IMR-90 (cell line): Measurements from ENCODE around the gene SBF2. TPM values are rescaled to one million over a fixed set of nuclear protein-coding genes. Genes with fewer than 3 reads are reported as not detected.

Source experiments
- ATAC-seq: fragments of 200-7000 bp; cut with Tn5 transposase; 2 replicates; pipeline ENCODE4 v1.9.1; 2020; ENCODE audit warnings: low read depth, mild to moderate bottlenecking, moderate library complexity
- BruUV-seq: library from RNA; stranded (reverse); fragments of 400-500 nt; replicated peaks from 2 replicates; lab custom pipeline; 2021; lab: Mats Ljungman, UMichigan
- CTCF ChIA-PET: fragments of 300-600 bp; formaldehyde crosslinking; extraction: SDS; loops from one replicate; lab custom pipeline; 2021; ENCODE audit warnings: antibody characterized with exemption; lab: Yijun Ruan, JAX
- POLR2A ChIA-PET: fragments of 300-600 bp; sonication (Branson Sonifier 250); formaldehyde crosslinking; loops from one replicate; lab custom pipeline; 2022; ENCODE audit warnings: antibody characterized with exemption; ENCODE audit not compliant: unreplicated experiment; lab: Charles Lee
- DNase-seq: peaks from one replicate; pipeline ENCODE4 v3.0.0; 2013
- H2AFZ ChIP-seq: replicated peaks from 2 replicates; pipeline ENCODE3; 2013; ENCODE audit warnings: low read length, mild to moderate bottlenecking; ENCODE audit not compliant: poor library complexity
- H2AK5ac ChIP-seq: 2 replicates; pipeline ENCODE4 v1.6.1; 2013; ENCODE audit warnings: low read depth, low read length, inconsistent platforms
- H2AK9ac ChIP-seq: replicated peaks from 2 replicates; pipeline ENCODE3; 2013; ENCODE audit warnings: mild to moderate bottlenecking, low read depth, low read length, moderate library complexity; ENCODE audit not compliant: poor library complexity
- H2BK120ac ChIP-seq: 2 replicates; pipeline ENCODE4 v1.6.1; 2013; ENCODE audit warnings: low read depth, low read length, inconsistent platforms
- H2BK15ac ChIP-seq: 3 replicates; pipeline ENCODE4 v1.6.1; 2013; ENCODE audit warnings: low read depth, low read length, inconsistent platforms
- H2BK20ac ChIP-seq: 2 replicates; pipeline ENCODE4 v1.6.1; 2013; ENCODE audit warnings: low read depth, mild to moderate bottlenecking, inconsistent platforms, low read length, moderate library complexity
- H2BK5ac ChIP-seq: 2 replicates; pipeline ENCODE4 v1.6.1; 2013; ENCODE audit warnings: mild to moderate bottlenecking, low read depth, low read length, inconsistent platforms; ENCODE audit not compliant: poor library complexity, severe bottlenecking
- H3K14ac ChIP-seq: replicated peaks from 2 replicates; pipeline ENCODE4 v1.6.1; 2013; ENCODE audit warnings: low read depth, low read length, inconsistent platforms
- H3K18ac ChIP-seq: 2 replicates; pipeline ENCODE4 v1.6.1; 2013; ENCODE audit warnings: low read depth, low read length, control low read depth
- H3K23ac ChIP-seq: 2 replicates; pipeline ENCODE4 v1.6.1; 2013; ENCODE audit warnings: low read depth, low read length, inconsistent platforms
- H3K27ac ChIP-seq: 2 replicates; pipeline ENCODE4 v1.5.1; 2013; ENCODE audit warnings: mild to moderate bottlenecking, control low read depth, low read length; ENCODE audit not compliant: insufficient read depth
- H3K27me3 ChIP-seq: 2 replicates; pipeline ENCODE4 v1.6.1; 2013; ENCODE audit warnings: low read length; ENCODE audit not compliant: control insufficient read depth, insufficient read depth
- H3K36me3 ChIP-seq: 2 replicates; pipeline ENCODE4 v1.6.1; 2013; ENCODE audit warnings: low read length, mixed read lengths; ENCODE audit not compliant: control insufficient read depth, insufficient read depth
- H3K4ac ChIP-seq: 2 replicates; pipeline ENCODE4 v1.6.1; 2013; ENCODE audit warnings: low read depth, low read length, inconsistent platforms
- H3K4me1 ChIP-seq: 2 replicates; pipeline ENCODE4 v1.6.1; 2013; ENCODE audit warnings: low read length, mixed read lengths; ENCODE audit not compliant: control insufficient read depth, insufficient read depth
- H3K4me2 ChIP-seq: 2 replicates; pipeline ENCODE4 v1.6.1; 2013; ENCODE audit warnings: low read depth, mild to moderate bottlenecking, control low read depth, low read length, moderate library complexity
- H3K4me3 ChIP-seq: 2 replicates; pipeline ENCODE4 v1.5.1; 2013; ENCODE audit warnings: low read depth, mild to moderate bottlenecking, control low read depth, low read length, moderate library complexity; ENCODE audit not compliant: insufficient read depth
- H3K56ac ChIP-seq: 2 replicates; pipeline ENCODE4 v1.6.1; 2013; ENCODE audit warnings: low read length, inconsistent platforms; ENCODE audit not compliant: insufficient read depth; ENCODE audit errors: extremely low read depth
- H3K79me1 ChIP-seq, 2 experiments: 2 replicates each; pipeline ENCODE4 v1.6.1; 2013; ENCODE audit warnings: low read length in 2 of 2, inconsistent platforms in 1 of 2, low read depth in 1 of 2
- H3K9ac ChIP-seq: 2 replicates; pipeline ENCODE4 v1.6.1; 2013; ENCODE audit warnings: low read depth, low read length, control low read depth
- H3K9me1 ChIP-seq: 2 replicates; pipeline ENCODE4 v1.6.1; 2013; ENCODE audit warnings: low read length, inconsistent platforms; ENCODE audit not compliant: insufficient read depth
- H3K9me3 ChIP-seq: 2 replicates; pipeline ENCODE4 v1.6.1; 2013; ENCODE audit warnings: low read length; ENCODE audit not compliant: control insufficient read depth, insufficient read depth
- H4K20me1 ChIP-seq: 2 replicates; pipeline ENCODE4 v1.6.1; 2013; ENCODE audit warnings: low read length, inconsistent platforms; ENCODE audit not compliant: insufficient read depth
- H4K5ac ChIP-seq: 2 replicates; pipeline ENCODE4 v1.6.1; 2013; ENCODE audit warnings: mild to moderate bottlenecking, low read depth, low read length, control low read depth
- H4K8ac ChIP-seq, 2 experiments: 2 replicates each; pipeline ENCODE4 v1.6.1; 2013; ENCODE audit warnings: low read depth in 2 of 2, low read length in 2 of 2, control low read depth in 1 of 2, inconsistent platforms in 1 of 2
- H4K91ac ChIP-seq: 2 replicates; pipeline ENCODE4 v1.6.1; 2013; ENCODE audit warnings: low read depth, low read length, inconsistent platforms; ENCODE audit not compliant: insufficient read depth
- BHLHE40 ChIP-seq: fragments of 150-350 bp; IDR thresholded peaks from 2 replicates; pipeline ENCODE4 v1.6.1; 2016; ENCODE audit warnings: mild to moderate bottlenecking, low read depth, low read length
- CHD1 ChIP-seq: IDR thresholded peaks from 2 replicates; pipeline ENCODE4 v1.6.1; 2012; ENCODE audit warnings: low read depth, low read length, improper control_type of control experiment
- MAFK ChIP-seq: IDR thresholded peaks from 2 replicates; pipeline ENCODE4 v1.6.1; 2012; ENCODE audit warnings: low read depth, low read length, improper control_type of control experiment
- NFE2L2 ChIP-seq: fragments of 150-350 bp; IDR thresholded peaks from 2 replicates; pipeline ENCODE4 v1.6.1; 2016; ENCODE audit warnings: low read depth, mild to moderate bottlenecking, low read length
- POLR2A ChIP-seq: IDR thresholded peaks from 2 replicates; pipeline ENCODE4 v1.6.1; 2012; ENCODE audit warnings: mild to moderate bottlenecking, low read depth, low read length
- RAD21 ChIP-seq: IDR thresholded peaks from 2 replicates; pipeline ENCODE4 v1.6.1; 2012; ENCODE audit warnings: low read length, improper control_type of control experiment
- RCOR1 ChIP-seq: IDR thresholded peaks from 2 replicates; pipeline ENCODE4 v1.6.1; 2012; ENCODE audit warnings: mild to moderate bottlenecking, low read length, improper control_type of control experiment; ENCODE audit not compliant: insufficient replicate concordance
- RFX5 ChIP-seq: IDR thresholded peaks from 2 replicates; pipeline ENCODE4 v1.8.0; 2012; ENCODE audit warnings: low read depth, mild to moderate bottlenecking, low read length, moderate library complexity
- SMC3 ChIP-seq: fragments of 150-350 bp; IDR thresholded peaks from 2 replicates; pipeline ENCODE4 v1.6.1; 2016; ENCODE audit warnings: low read depth, mild to moderate bottlenecking, antibody characterized with exemption, low read length, moderate library complexity
- WGBS, 2 experiments: methylation state at CpG; one replicate each; pipeline versions ENCODE4 v1.1.5 to v1.1.7; 2013; ENCODE audit warnings: missing lambda C conversion rate in 2 of 2; ENCODE audit not compliant: insufficient read length in 1 of 2; ENCODE audit errors: extremely low coverage in 2 of 2; 5-methylcytosine and 5-hydroxymethylcytosine counted together
- dilution Hi-C: fragments of 300-500 bp; cut with HindIII; formaldehyde crosslinking; loops from one replicate; pipeline ENCODE4 v1.14.3; 2018; ENCODE audit warnings: low sequenced_read_pairs; ENCODE audit not compliant: unreplicated experiment
- in situ Hi-C: fragments of 300-500 bp; cut with MboI; formaldehyde crosslinking; loops from 3 replicates; pipeline ENCODE4 v1.14.3; 2019; ENCODE audit warnings: low sequenced_read_pairs, inconsistent platforms, mixed read lengths
- intact Hi-C: fragments of 100-400 bp; cut with micrococcal nuclease; formaldehyde crosslinking; loops from 2 replicates; pipeline ENCODE4 v1.10.0; 2022
- polyA plus RNA-seq, 3 experiments: library from polyadenylated mRNA; depleted of rRNA; stranded (reverse); fragments of >200 nt; gene quantifications; 2 replicates each; pipeline ENCODE4 v1.2.3, GENCODE V29; 2012; ENCODE audit warnings: low replicate concordance in 1 of 3
- total RNA-seq: library from RNA; depleted of rRNA; stranded (reverse); fragments of >200 nt; gene quantifications from 2 replicates; pipeline ENCODE4 v1.2.3, GENCODE V29; 2012
- TF ChIP-seq, protein P1 (sequence below): conservative IDR thresholded peaks from 2 replicates; pipeline ENCODE4 v1.5.1; 2012; ENCODE audit warnings: mild to moderate bottlenecking, low read depth, low read length, improper control_type of control experiment
- TF ChIP-seq, protein P2 (sequence below): fragments of 150-350 bp; IDR thresholded peaks from 2 replicates; pipeline ENCODE4 v1.6.1; 2016; ENCODE audit warnings: low read depth, mild to moderate bottlenecking, low read length, moderate library complexity, borderline replicate concordance

Gene SBF2
- total and polyA plus RNA-seq, 2 of the 4 experiments (the other 2 are of a cell fraction): 23.8 to 51.8 TPM

DNA sequence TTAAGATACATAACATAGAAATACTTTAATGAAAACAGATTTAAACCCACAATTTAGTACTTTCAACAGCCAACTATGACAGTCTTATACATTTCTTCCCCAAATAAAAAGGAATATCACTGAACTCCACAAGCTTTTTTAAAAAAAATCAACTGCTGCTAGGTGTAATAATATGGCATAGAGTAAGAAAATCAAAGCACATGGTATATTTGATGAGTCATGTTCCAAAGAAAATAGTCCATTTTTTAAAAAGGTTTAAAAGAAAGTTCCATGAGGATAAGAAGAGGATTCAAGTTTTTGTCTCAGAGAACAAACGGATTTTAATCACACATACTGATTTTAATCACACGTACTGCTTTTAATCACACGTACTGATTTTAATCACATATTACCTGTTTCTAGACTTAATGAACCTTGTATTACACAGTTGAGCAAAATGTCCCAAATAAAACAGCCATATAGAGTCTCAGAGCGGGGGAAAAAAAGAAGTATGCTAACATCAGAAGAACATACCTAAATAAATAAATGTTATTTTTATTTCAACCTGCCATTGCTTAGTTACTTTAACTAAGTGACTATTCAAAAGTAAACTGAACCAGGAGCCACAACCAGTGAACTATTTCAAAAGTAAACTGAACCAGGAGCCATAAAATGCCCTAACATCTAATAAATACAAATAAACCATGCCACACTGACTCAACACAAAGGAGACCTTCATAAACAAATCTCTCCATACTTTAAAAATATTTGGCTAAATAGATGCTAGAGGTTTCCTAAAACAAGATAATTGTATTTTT is 198.4 kb downstream of the SBF2 start:
- H2BK15ac ChIP-seq: no peak overlapping the region
- no peak overlapping the region for H2BK120ac ChIP-seq
- no peaks in the 10 kb centered on the region for H3K4me1 ChIP-seq
- H3K18ac ChIP-seq: no peak overlapping the region
- no peak overlapping the region for H2AK9ac ChIP-seq
- in situ Hi-C loops (no loop called here), dilution Hi-C loops (no loop called here), intact Hi-C loops (no loop called here)
- no TSS peak for BruUV-seq
- ChIA-PET POLR2A (no interaction called here), CTCF (no interaction called here)
- peaks cover 3% of the 10 kb centered on the region; the same call in 1 of the 2 replicates for H3K9me1 ChIP-seq
- H4K5ac ChIP-seq: no peak overlapping the region; the same call in 1 of the 2 replicates
- H2BK20ac ChIP-seq: no peak overlapping the region
- no peak overlapping the region for H2AK5ac ChIP-seq
- no peak overlapping the region for H4K8ac ChIP-seq
- no peak overlapping the region for H3K27ac ChIP-seq
- no peak overlapping the region for H3K9ac ChIP-seq
- peaks cover 11% of the 10 kb centered on the region for H3K9me3 ChIP-seq
- H4K20me1 ChIP-seq: no peaks in the 10 kb centered on the region
- peaks cover 4% of the 10 kb centered on the region; the same call in 1 of the 2 replicates for H3K36me3 ChIP-seq
- H3K4me3 ChIP-seq: no peak overlapping the region
- no peak overlapping the region for H3K14ac ChIP-seq
- ATAC-seq: no peak
- no peak for TF ChIP-seq RCOR1
- 0 out of 2 replicates have a peak, but pooled peaks have one; percentile 25 for TF ChIP-seq MAFK
- TF ChIP-seq, protein P1, sequence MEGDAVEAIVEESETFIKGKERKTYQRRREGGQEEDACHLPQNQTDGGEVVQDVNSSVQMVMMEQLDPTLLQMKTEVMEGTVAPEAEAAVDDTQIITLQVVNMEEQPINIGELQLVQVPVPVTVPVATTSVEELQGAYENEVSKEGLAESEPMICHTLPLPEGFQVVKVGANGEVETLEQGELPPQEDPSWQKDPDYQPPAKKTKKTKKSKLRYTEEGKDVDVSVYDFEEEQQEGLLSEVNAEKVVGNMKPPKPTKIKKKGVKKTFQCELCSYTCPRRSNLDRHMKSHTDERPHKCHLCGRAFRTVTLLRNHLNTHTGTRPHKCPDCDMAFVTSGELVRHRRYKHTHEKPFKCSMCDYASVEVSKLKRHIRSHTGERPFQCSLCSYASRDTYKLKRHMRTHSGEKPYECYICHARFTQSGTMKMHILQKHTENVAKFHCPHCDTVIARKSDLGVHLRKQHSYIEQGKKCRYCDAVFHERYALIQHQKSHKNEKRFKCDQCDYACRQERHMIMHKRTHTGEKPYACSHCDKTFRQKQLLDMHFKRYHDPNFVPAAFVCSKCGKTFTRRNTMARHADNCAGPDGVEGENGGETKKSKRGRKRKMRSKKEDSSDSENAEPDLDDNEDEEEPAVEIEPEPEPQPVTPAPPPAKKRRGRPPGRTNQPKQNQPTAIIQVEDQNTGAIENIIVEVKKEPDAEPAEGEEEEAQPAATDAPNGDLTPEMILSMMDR: no peak
- no peak for TF ChIP-seq BHLHE40
- no peak for TF ChIP-seq RAD21
- TF ChIP-seq CHD1: no peak
- TF ChIP-seq NFE2L2: peak; percentile 86
- TF ChIP-seq, protein P2, sequence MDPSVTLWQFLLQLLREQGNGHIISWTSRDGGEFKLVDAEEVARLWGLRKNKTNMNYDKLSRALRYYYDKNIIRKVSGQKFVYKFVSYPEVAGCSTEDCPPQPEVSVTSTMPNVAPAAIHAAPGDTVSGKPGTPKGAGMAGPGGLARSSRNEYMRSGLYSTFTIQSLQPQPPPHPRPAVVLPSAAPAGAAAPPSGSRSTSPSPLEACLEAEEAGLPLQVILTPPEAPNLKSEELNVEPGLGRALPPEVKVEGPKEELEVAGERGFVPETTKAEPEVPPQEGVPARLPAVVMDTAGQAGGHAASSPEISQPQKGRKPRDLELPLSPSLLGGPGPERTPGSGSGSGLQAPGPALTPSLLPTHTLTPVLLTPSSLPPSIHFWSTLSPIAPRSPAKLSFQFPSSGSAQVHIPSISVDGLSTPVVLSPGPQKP: no peak
- no peak for TF ChIP-seq SMC3
- TF ChIP-seq POLR2A: no peak
- TF ChIP-seq RFX5: no peak
- H3K4me2 ChIP-seq: no peak overlapping the region
- H2BK5ac ChIP-seq: peak overlapping the region; percentile 13
- DNase-seq: no peak
- no peak overlapping the region for H3K4ac ChIP-seq
- peaks cover 19 to 30% of the 10 kb centered on the region in 2 experiments for H3K79me1 ChIP-seq
- no peak overlapping the region for H4K91ac ChIP-seq
- H2AFZ ChIP-seq: no peak overlapping the region
- no peak overlapping the region for H3K56ac ChIP-seq
- no peak overlapping the region for H3K23ac ChIP-seq
- WGBS, 2 experiments: no CpG with 5 or more reads among the region's 4 CpGs
- no peaks in the 10 kb centered on the region for H3K27me3 ChIP-seq
